HG02943 (cell line): Measurements from ENCODE around the gene PCDHGB5.

Source experiments
- ATAC-seq: cut with Tn5 transposase; IDR thresholded peaks from one replicate; pipeline ENCODE4 v1.9.1; 2021; ENCODE audit warnings: mild to moderate bottlenecking, low read depth, moderate library complexity; ENCODE audit not compliant: unreplicated experiment

The PCDHGB5 gene

DNA sequence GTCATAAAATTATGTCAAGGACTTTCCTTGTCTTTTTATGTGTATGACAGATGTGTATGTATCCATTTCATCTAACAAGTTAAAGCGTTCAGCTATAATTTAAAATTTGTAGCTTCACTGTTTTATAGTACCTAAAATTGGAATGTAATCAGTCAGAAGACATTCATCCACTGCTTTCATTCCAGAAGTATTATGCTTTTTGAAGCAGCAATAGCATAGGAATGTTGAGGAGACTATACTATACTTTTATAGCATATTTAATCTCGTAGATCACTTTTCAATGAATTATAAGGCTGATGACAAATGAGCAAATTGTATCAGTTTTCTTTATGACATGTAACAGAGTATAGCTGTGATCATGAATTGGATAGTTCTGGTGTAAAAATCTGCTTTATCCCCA is 39.5 kb downstream of the PCDHGB5 start:
- ATAC-seq = no peak

GRCh38 chr5:141439411-141440141 is 41.8 kb downstream of the PCDHGB5 start:
- ATAC-seq = no peak

- ATAC-seq = no peak
Measured at GRCh38 chr5:141440341-141440740, 42.6 kb downstream of the PCDHGB5 start.

GRCh38 chr5:141441571-141442170 is 43.9 kb downstream of the PCDHGB5 start:
- ATAC-seq = no peak
